Psoas muscle (tissue), 8 donors: ENCODE data around the gene PPCDC. TPM values are rescaled to one million over a fixed set of nuclear protein-coding genes. Genes with fewer than 3 reads are reported as not detected.
"Not testable (repeated sequence)": the region's sequence is repeated elsewhere in the genome, so short reads cannot be mapped to it uniquely, and the experiment has no call there.

Experiments used
- ATAC-seq, 4 donors: fragments of 200-7000 bp; cut with Tn5 transposase; one replicate each; pipeline ENCODE4 v1.9.1; 2020; ENCODE audit warnings: moderate library complexity in 3 of 4, mild to moderate bottlenecking in 2 of 4
- DNase-seq, 2 donors: peaks; one replicate each; pipeline ENCODE4 v3.0.0-alpha.2; 2020
- H3K27ac ChIP-seq: fragments of 200-600 bp; one replicate; pipeline ENCODE4 v1.8.0; 2022
- H3K27me3 ChIP-seq, 3 donors: fragments of 200-600 bp in 1 of 3; one replicate each; pipeline versions ENCODE4 v1.6.1 to v1.8.0; 2013 to 2022; ENCODE audit warnings: low read length in 2 of 3, mild to moderate bottlenecking in 2 of 3, moderate library complexity in 1 of 3; ENCODE audit not compliant: insufficient read depth in 3 of 3
- H3K36me3 ChIP-seq, 2 donors: fragments of 200-600 bp in 1 of 2; one replicate each; pipeline versions ENCODE4 v1.6.1 to v1.8.0; 2013 to 2022; ENCODE audit warnings: low read depth in 1 of 2, mild to moderate bottlenecking in 1 of 2, moderate library complexity in 1 of 2; ENCODE audit not compliant: insufficient read depth in 1 of 2
- H3K4me1 ChIP-seq: fragments of 200-600 bp; one replicate; pipeline ENCODE4 v1.8.0; 2022
- H3K4me3 ChIP-seq: fragments of 200-600 bp; one replicate; pipeline ENCODE4 v1.8.0; 2022; ENCODE audit warnings: mild to moderate bottlenecking
- H3K9me3 ChIP-seq: fragments of 200-600 bp; one replicate; pipeline ENCODE4 v1.8.0; 2022
- CTCF ChIP-seq: fragments of 200-600 bp; IDR thresholded peaks from one replicate; pipeline ENCODE4 v1.8.0; 2022; ENCODE audit warnings: antibody characterized with exemption
- WGBS, 3 donors: extraction: QIAGEN DNeasy Blood & Tissue Kit; methylation state at CpG; one replicate each; pipeline versions ENCODE4 v1.1.6 to v1.1.7; 2013; 5-methylcytosine and 5-hydroxymethylcytosine counted together
- intact Hi-C, 2 donors: fragments of 100-400 bp; cut with DNase I; formaldehyde crosslinking; loops; one replicate each; pipeline versions ENCODE4 v1.11.0 to v1.14.2; 2022
- polyA plus RNA-seq, 3 donors: library from polyadenylated mRNA; stranded (reverse); fragments of 200-250 nt; gene quantifications; one replicate each; pipeline ENCODE4 v1.2.3, GENCODE V29; 2013
- total RNA-seq, 4 donors: library from RNA; stranded (reverse); fragmentation: NEBNext Ultra II Directional in 2 of 4; extraction: Animal tissue kit (Norgen Biotek cat#: 25700) in 2 of 4; gene quantifications; one replicate each; pipeline versions ENCODE4 v1.2.1 to v1.2.4, GENCODE V29; 2021 to 2023
- donor health status: healthy with polysubstance abuse.
- donor health status: DM: no; HTN: no; CAD: no; lungs with moderate emphysema.
- donor health status: Bipolar disorder and iron deficiency.
- donor health status: healthy.
- donor health status: DM: yes; HTN: yes; CAD: no.
- donor health status: DM: no; HTN: no; CAD: no.
- donor health status: DM: no; HTN: no; CAD: no.
- donor health status: DM: yes; HTN: yes; CAD: no.

PPCDC gene
- total and polyA plus RNA-seq, 7 donors: 2.4 to 26.1 (median 11.7) TPM

DNA sequence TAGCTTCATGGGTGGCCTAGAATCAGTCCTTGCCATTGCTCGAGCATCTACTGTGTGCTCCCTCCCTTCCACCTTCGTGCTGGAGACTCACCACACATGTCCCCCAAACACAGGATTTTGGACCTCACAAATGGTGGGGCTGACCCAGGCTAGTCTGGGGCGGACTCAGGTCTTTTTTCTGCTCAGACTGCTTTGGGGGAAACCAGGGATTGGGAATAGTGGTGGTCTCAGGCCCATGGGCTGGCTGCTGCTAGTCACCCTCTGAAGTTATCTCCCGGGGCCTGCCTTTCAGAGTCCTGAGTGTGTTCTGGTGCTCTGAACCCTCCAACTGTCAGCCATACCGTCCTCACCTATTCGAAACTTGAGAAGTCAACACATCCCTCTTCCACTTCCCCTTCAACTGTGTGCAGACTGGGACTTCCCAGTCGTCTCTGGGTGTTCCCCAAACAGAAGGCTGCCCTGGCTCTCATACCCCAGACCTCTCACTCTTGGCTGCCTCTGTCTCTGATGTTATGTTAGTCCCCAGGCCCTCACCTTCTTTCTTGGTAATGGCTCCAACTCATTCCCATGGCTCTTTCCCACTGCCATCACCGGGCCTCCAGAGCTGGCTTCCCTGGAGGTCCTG is 46.0 kb downstream of the PPCDC start:
- WGBS, 3 donors: 79 to 83% (median 82%) methylated on average over 8 of the region's 8 CpGs
- H3K36me3 ChIP-seq: no peaks in the 10 kb centered on the region
- no peak for TF ChIP-seq CTCF
- intact Hi-C loops: no loop called here
- no peak overlapping the region for H3K4me3 ChIP-seq
- ATAC-seq (no peak), DNase-seq (no peak)
- H3K27ac ChIP-seq: no peak overlapping the region
- H3K9me3 ChIP-seq: no peaks in the 10 kb centered on the region
- H3K4me1 ChIP-seq: peaks cover 4% of the 10 kb centered on the region
- no peaks in the 10 kb centered on the region for H3K27me3 ChIP-seq

GRCh38 chr15:75070674-75071073 is 47.3 kb downstream of the PPCDC start:
- TF ChIP-seq CTCF: no peak
- H3K4me3 ChIP-seq: no peak overlapping the region
- H3K27me3 ChIP-seq: no peaks in the 10 kb centered on the region
- intact Hi-C loops: no loop called here
- H3K9me3 ChIP-seq: peaks cover 6% of the 10 kb centered on the region
- no peaks in the 10 kb centered on the region for H3K36me3 ChIP-seq
- no peak overlapping the region for H3K27ac ChIP-seq
- DNase-seq: no peak
- ATAC-seq: no peak
- 73 to 97% (median 83%) methylated on average over 4 of the region's 4 CpGs for WGBS, 3 donors
- no peaks in the 10 kb centered on the region for H3K4me1 ChIP-seq

GRCh38 chr15:75073197-75073596 is 49.8 kb downstream of the PPCDC start:
- Histone ChIP-seq H3K36me3 (no peaks in the 10 kb centered on the region), H3K27me3 (no peaks in the 10 kb centered on the region), H3K4me3 (no peak overlapping the region), H3K27ac (no peak overlapping the region), H3K4me1 (no peaks in the 10 kb centered on the region), H3K9me3 (peaks cover 7% of the 10 kb centered on the region)
- TF ChIP-seq CTCF: no peak
- no peak for DNase-seq
- WGBS, 3 donors: 60 to 73% (median 73%) methylated on average over 3 of the region's 3 CpGs
- intact Hi-C loops: no loop called here
- ATAC-seq: no peak

GRCh38 chr15:75076277-75076676 is 52.9 kb downstream of the PPCDC start:
- Histone ChIP-seq H3K4me3 (no peak overlapping the region), H3K4me1 (no peaks in the 10 kb centered on the region), H3K36me3 (no peaks in the 10 kb centered on the region), H3K27me3 (no peaks in the 10 kb centered on the region), H3K27ac (no peak overlapping the region), H3K9me3 (peaks cover 7% of the 10 kb centered on the region)
- no peak for TF ChIP-seq CTCF
- no peak for ATAC-seq
- 80 to 90% (median 84%) methylated on average over 2 of the region's 2 CpGs for WGBS, 3 donors
- intact Hi-C loops: no loop called here
- no peak for DNase-seq

DNA sequence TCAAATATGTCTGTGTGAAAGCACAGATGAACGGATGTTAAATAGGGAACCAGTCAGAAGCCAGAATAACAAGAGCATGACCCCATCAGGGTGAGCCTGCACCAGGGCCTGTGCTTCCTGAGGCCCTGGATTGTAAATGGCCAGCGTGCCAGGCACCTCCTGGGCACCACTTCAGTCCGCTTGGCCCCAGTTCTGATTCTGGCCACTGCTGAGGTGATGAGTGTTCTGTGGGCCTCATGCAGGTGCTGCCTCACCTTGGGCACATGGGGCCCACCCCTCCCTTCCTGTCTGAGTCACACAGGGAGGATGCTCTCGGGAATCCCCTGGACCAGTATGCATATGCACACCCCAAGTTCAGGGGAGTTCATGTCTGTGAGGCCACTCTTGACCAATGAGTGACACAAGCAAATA is 54.2 kb downstream of the PPCDC start:
- 78 to 87% (median 79%) methylated on average over 4 of the region's 4 CpGs for WGBS, 3 donors
- intact Hi-C loops, H3K4me1 ChIP-seq, H3K4me3 ChIP-seq, DNase-seq, ATAC-seq, H3K27ac ChIP-seq, H3K36me3 ChIP-seq, H3K27me3 ChIP-seq, H3K9me3 ChIP-seq: not testable (repeated sequence)
